ENCODE measurements around the gene C1QB. TPM values are rescaled to one million over a fixed set of nuclear protein-coding genes. Genes with fewer than 3 reads are reported as not detected.
A peak's percentile ranks its signal among the peaks of the same experiment; 100 is the strongest.

The C1QB gene
- total and polyA plus RNA-seq, 2 of the 8 experiments (the other 6 are each of a cell fraction or from before 2014, with no cell fraction given), result not detected

GRCh38 chr1:22607154-22607553, 45.9 kb upstream of the C1QB start:
- TF ChIP-seq CHD1 (IDR thresholded peaks at IDR 0.05; ENCODE audit: low read depth, low read length), result no peak
- no peak for TF ChIP-seq SP1 (IDR thresholded peaks at IDR 0.05; ENCODE audit: low read depth, low read length)
- TF ChIP-seq JUN (IDR thresholded peaks at IDR 0.05; ENCODE audit: low read depth, low read length), result no peak
- TF ChIP-seq EP300 (IDR thresholded peaks at IDR 0.05; ENCODE audit: borderline replicate concordance in 1 of 2, low read depth in 2 of 2, low read length in 2 of 2), result no peak
- TF ChIP-seq SIX5 (IDR thresholded peaks at IDR 0.05; ENCODE audit: low read depth, low read length), result no peak
- TF ChIP-seq TCF12 (IDR thresholded peaks at IDR 0.05; ENCODE audit: low read depth, low read length), result no peak
- TF ChIP-seq HDAC6 (IDR thresholded peaks at IDR 0.05; ENCODE audit: low read depth, low read length), result no peak
- TF ChIP-seq CEBPB (IDR thresholded peaks at IDR 0.05; ENCODE audit: low read depth, low read length), result no peak
- no peak for TF ChIP-seq CTBP2 (IDR thresholded peaks at IDR 0.05; ENCODE audit: borderline replicate concordance, insufficient read depth, insufficient read length, low read length)
- TF ChIP-seq EZH2 (IDR thresholded peaks at IDR 0.05; ENCODE audit: low read depth, low read length, severe bottlenecking), result no peak
- no peak for TF ChIP-seq SP2 (IDR thresholded peaks at IDR 0.05; ENCODE audit: low read length)
- no peak for TF ChIP-seq TAF7 (optimal IDR thresholded peaks at IDR 0.05; ENCODE audit: borderline replicate concordance, low read depth, low read length)
- Histone ChIP-seq H2BK5ac (ENCODE audit: low read depth, low read length) (no peak overlapping the region), H3K4ac (replicated peaks; ENCODE audit: insufficient read length, low read depth, low read length) (no peak overlapping the region), H3K27ac (ENCODE audit: low read depth, low read length) (no peak overlapping the region), H3K9me3 (ENCODE audit: insufficient read depth in 2 of 2, low read depth in 1 of 2, low read length in 1 of 2) (no peaks in the 10 kb centered on the region), H4K5ac (ENCODE audit: insufficient read length, low read depth, low read length) (no peak overlapping the region), H2AFZ (ENCODE audit: low read length) (no peak overlapping the region), H2BK12ac (ENCODE audit: low read depth, low read length) (no peak overlapping the region), H3K9ac (replicated peaks in 1 of 4; ENCODE audit: extremely low read depth in 1 of 4, low read depth in 3 of 4, low read length in 3 of 4) (no peak overlapping the region), H2BK20ac (ENCODE audit: low read length) (no peak overlapping the region), H2BK15ac (ENCODE audit: low read length) (no peak overlapping the region), H2AK5ac (ENCODE audit: low read depth, low read length) (no peak overlapping the region), H4K20me1 (replicated peaks in 1 of 2; ENCODE audit: control insufficient read depth in 1 of 2, insufficient read depth in 2 of 2, low read length in 2 of 2) (peaks cover 0 to 6% of the 10 kb centered on the region in 2 experiments), H4K91ac (replicated peaks; ENCODE audit: insufficient read length, low read length) (no peak overlapping the region), H3K4me3 (ENCODE audit: extremely low read depth in 1 of 4, insufficient read depth in 2 of 4, low read depth in 3 of 4, low read length in 4 of 4) (no peak overlapping the region), H3K4me1 (replicated peaks in 1 of 4; ENCODE audit: control insufficient read depth in 3 of 4, insufficient read depth in 4 of 4, low read length in 3 of 4) (peaks cover 0 to 6% (median 3%) of the 10 kb centered on the region in 4 experiments; a peak in 6 of 7 replicates), H3K23me2 (ENCODE audit: low read depth, low read length) (no peaks in the 10 kb centered on the region; the same call in 1 of the 2 replicates), H2BK120ac (replicated peaks; ENCODE audit: low read depth, low read length) (no peak overlapping the region), H3K79me1 (ENCODE audit: low read depth, low read length) (no peaks in the 10 kb centered on the region), H3K14ac (ENCODE audit: insufficient read length) (no peak overlapping the region), H3K27me3 (replicated peaks in 1 of 4; ENCODE audit: control insufficient read depth in 3 of 4, extremely low read depth in 1 of 4, insufficient read depth in 3 of 4, low read length in 3 of 4) (peaks cover 0 to 7% (median 0%) of the 10 kb centered on the region in 4 experiments; a peak in 1 of 7 replicates), H3K4me2 (ENCODE audit: insufficient read depth in 1 of 2, low read depth in 2 of 2, low read length in 2 of 2) (no peak overlapping the region), H3K23ac (ENCODE audit: insufficient read length) (no peak overlapping the region), H3K56ac (replicated peaks; ENCODE audit: insufficient read length, low read depth, low read length) (no peak overlapping the region), H3K36me3 (ENCODE audit: control insufficient read depth in 2 of 4, insufficient read depth in 4 of 4, low read length in 3 of 4) (no peaks in the 10 kb centered on the region), H3K79me2 (ENCODE audit: control insufficient read depth in 1 of 2, insufficient read depth in 2 of 2, low read length in 2 of 2) (no peaks in the 10 kb centered on the region), H4K8ac (ENCODE audit: extremely low read depth, insufficient read depth, low read length) (no peak overlapping the region), H3K18ac (ENCODE audit: extremely low read depth, low read length) (no peak overlapping the region)
- DNase-seq (ENCODE audit: low read depth in 1 of 2, low spot score in 2 of 2) (peak in 1 of 2 experiments; percentile 79), FAIRE-seq (no peak)
- WGBS, 2 experiments (ENCODE audit: extremely low coverage in 1 of 2, insufficient coverage in 1 of 2, insufficient read length in 1 of 2, insufficient replicate concordance in 2 of 2, low coverage in 1 of 2, low lambda C conversion rate in 2 of 2, missing lambda C conversion rate in 1 of 2), result 39% methylated on average over 5 of the region's 10 CpGs; no CpG with 5 or more reads in 1 of the 2 experiments
- POLR2A ChIA-PET (ENCODE audit: partially characterized antibody), result no interaction called here
- CTCF ChIA-PET (ENCODE audit: partially characterized antibody), result interaction anchor here (0.6 to 2.7 kb wide), 6 partner anchors 15 to 100 kb away, joined by 3 to 9 read pairs (median 4); no protein-coding TSS in a partner anchor
